Renal pelvis (tissue), 4 donors: ENCODE data around the gene VSX1. TPM values are rescaled to one million over a fixed set of nuclear protein-coding genes. Genes with fewer than 3 reads are reported as not detected.
A peak's percentile ranks its signal among the peaks of the same experiment; 100 is the strongest.

Experiments
- DNase-seq: peaks from one replicate; pipeline ENCODE4 v3.0.0-alpha.2; 2013
- polyA plus RNA-seq, 3 donors: library from polyadenylated mRNA; unstranded; fragments of 120-200 nt; gene quantifications; one replicate each; pipeline ENCODE4 v1.2.1, GENCODE V29; 2013; ENCODE audit not compliant: insufficient read length in 3 of 3

The VSX1 gene
- polyA plus RNA-seq, 3 donors: 0.04 TPM; not detected in 2

GRCh38 chr20:25088267-25088666 lies 6.3 kb upstream of the VSX1 start:
- no peak for DNase-seq

GRCh38 chr20:25087186-25087929 lies 5.4 kb upstream of the VSX1 start:
- DNase-seq: no peak

- no peak for DNase-seq
Observed at GRCh38 chr20:25085756-25086495, 4.0 kb upstream of the VSX1 start.

GRCh38 chr20:25084626-25085187 lies 2.8 kb upstream of the VSX1 start:
- no peak for DNase-seq

GRCh38 chr20:25083773-25084625 lies 2.1 kb upstream of the VSX1 start:
- DNase-seq: no peak

- DNase-seq: no peak
Observed at GRCh38 chr20:25083141-25083772, 1.3 kb upstream of the VSX1 start.

GRCh38 chr20:25082498-25082873 lies 545 bp upstream of the VSX1 start:
- DNase-seq: no peak

GRCh38 chr20:25081065-25081729 lies 744 bp downstream of the VSX1 start:
- DNase-seq: peak; percentile 47

- DNase-seq: no peak
Observed at GRCh38 chr20:25079171-25079570, 2.8 kb downstream of the VSX1 start.

GRCh38 chr20:25078662-25079061 lies 3.3 kb downstream of the VSX1 start:
- DNase-seq: no peak

- no peak for DNase-seq
Observed at GRCh38 chr20:25077610-25078169, 4.3 kb downstream of the VSX1 start.

GRCh38 chr20:25076731-25077609 lies 5.0 kb downstream of the VSX1 start:
- DNase-seq: no peak

GRCh38 chr20:25076201-25076600 lies 5.7 kb downstream of the VSX1 start:
- no peak for DNase-seq

GRCh38 chr20:25073544-25073943 lies 8.4 kb downstream of the VSX1 start:
- no peak for DNase-seq

GRCh38 chr20:25072226-25072811 lies 9.6 kb downstream of the VSX1 start:
- no peak for DNase-seq

GRCh38 chr20:25071734-25072133 lies 10.2 kb downstream of the VSX1 start:
- DNase-seq: no peak

- no peak for DNase-seq
Observed at GRCh38 chr20:25070821-25071473, 11.0 kb downstream of the VSX1 start.

GRCh38 chr20:25067102-25067987 lies 14.6 kb downstream of the VSX1 start:
- DNase-seq: no peak
